Stomach (tissue), 9 donors: ENCODE measurements around the gene AMOTL2. TPM values are rescaled to one million over a fixed set of nuclear protein-coding genes. Genes with fewer than 3 reads are reported as not detected.

ENCODE experiments used
- DNase-seq, 2 donors: peaks; one replicate each; pipeline versions ENCODE4 v3.0.0 to v3.0.0-alpha.2; 2013 to 2019
- H3K27ac ChIP-seq, 5 donors: fragments of 200-600 bp in 4 of 5; sonication (generic) in 4 of 5; one replicate each; pipeline ENCODE4 v1.5.1; 2013 to 2019; ENCODE audit warnings: mild to moderate bottlenecking in 1 of 5, moderate library complexity in 1 of 5
- H3K27me3 ChIP-seq, 3 donors: fragments of 200-600 bp; sonication (generic); one replicate each; pipeline ENCODE4 v1.5.1; 2017 to 2019; ENCODE audit warnings: mixed run types in 1 of 3
- H3K36me3 ChIP-seq, 4 donors: fragments of 200-600 bp; sonication (generic); 1 replicate in 3 of 4; 2 replicates in 1 of 4; pipeline ENCODE4 v1.5.1; 2016 to 2019
- H3K4me1 ChIP-seq, 4 donors: fragments of 200-600 bp; sonication (generic); one replicate each; pipeline ENCODE4 v1.5.1; 2016 to 2019
- H3K4me3 ChIP-seq, 4 donors: fragments of 200-600 bp; sonication (generic) in 3 of 4; one replicate each; pipeline ENCODE4 v1.5.1; 2016 to 2019; ENCODE audit warnings: mild to moderate bottlenecking in 1 of 4
- H3K9me3 ChIP-seq, 4 donors: fragments of 200-600 bp; sonication (generic); one replicate each; pipeline ENCODE4 v1.5.1; 2016 to 2019
- EP300 ChIP-seq: sonication (generic); formaldehyde crosslinking; IDR thresholded peaks from one replicate; pipeline ENCODE4 v1.6.1; 2017; ENCODE audit warnings: antibody characterized with exemption
- POLR2A ChIP-seq, 4 donors: fragments of 450-650 bp; IDR thresholded peaks; one replicate each; pipeline ENCODE4 v1.6.1; 2016; ENCODE audit warnings: antibody characterized with exemption in 4 of 4, control low read depth in 2 of 4, mild to moderate bottlenecking in 1 of 4, moderate library complexity in 1 of 4
- POLR2AphosphoS5 ChIP-seq, 3 donors: sonication (generic); formaldehyde crosslinking; IDR thresholded peaks; one replicate each; pipeline ENCODE4 v1.6.1; 2016; ENCODE audit warnings: antibody characterized with exemption in 3 of 3
- WGBS, 5 donors: extraction: QIAGEN DNeasy Blood & Tissue Kit in 3 of 5; methylation state at CpG; one replicate each; pipeline versions ENCODE4 v1.1.5 to v1.1.7; 2013 to 2018; 5-methylcytosine and 5-hydroxymethylcytosine counted together
- intact Hi-C: fragments of 100-400 bp; cut with DNase I; formaldehyde crosslinking; loops from one replicate; pipeline ENCODE4 v1.15.1; 2023; ENCODE audit warnings: low total_unique reads
- polyA plus RNA-seq, 3 donors: library from polyadenylated mRNA; stranded (reverse); fragments of 200-250 nt; gene quantifications; one replicate each; pipeline ENCODE4 v1.2.3, GENCODE V29; 2013
- small RNA-seq, 4 donors: library from RNA; depleted of rRNA; stranded (forward); fragments of <200 nt; gene quantifications; one replicate each; pipeline ENCODE3, GENCODE V24; 2016
- total RNA-seq, 5 donors: library from RNA; depleted of rRNA; stranded (reverse); fragments of >200 nt; gene quantifications; one replicate each; pipeline versions ENCODE4 v1.1.0 to v1.2.3, GENCODE V29; 2014 to 2016
- TF ChIP-seq, protein P1 (sequence below), 7 experiments: fragments of 450-650 bp in 4 of 7; fragments of 200-600 bp in 3 of 7; sonication (generic) in 3 of 7; IDR thresholded peaks; one replicate each; pipeline ENCODE4 v1.5.1; 2016 to 2019; ENCODE audit warnings: antibody characterized with exemption in 7 of 7, control low read depth in 2 of 7, mild to moderate bottlenecking in 1 of 7
- donor health status: healthy with polysubstance abuse.
- donor health status: Bipolar disorder and iron deficiency.
- donor health status: healthy.

AMOTL2 gene
- total and polyA plus RNA-seq, 8 donors: 10.6 to 782 (median 37.0) TPM

- WGBS, 5 donors: 68 to 86% (median 75%) methylated on average over 7 of the region's 7 CpGs
- H3K9me3 ChIP-seq: no peaks in the 10 kb centered on the region
- H3K27me3 ChIP-seq: no peaks in the 10 kb centered on the region
- DNase-seq: no peak
- no peak overlapping the region for H3K27ac ChIP-seq
- no peaks in the 10 kb centered on the region for H3K36me3 ChIP-seq
- intact Hi-C loops: loop anchor here (5.0 kb wide), 1 partner anchor 166 kb away; no protein-coding TSS in a partner anchor
- no peak overlapping the region for H3K4me3 ChIP-seq
- H3K4me1 ChIP-seq: peaks cover 12 to 34% (median 25%) of the 10 kb centered on the region in 4 donors
- TF ChIP-seq, protein P1, sequence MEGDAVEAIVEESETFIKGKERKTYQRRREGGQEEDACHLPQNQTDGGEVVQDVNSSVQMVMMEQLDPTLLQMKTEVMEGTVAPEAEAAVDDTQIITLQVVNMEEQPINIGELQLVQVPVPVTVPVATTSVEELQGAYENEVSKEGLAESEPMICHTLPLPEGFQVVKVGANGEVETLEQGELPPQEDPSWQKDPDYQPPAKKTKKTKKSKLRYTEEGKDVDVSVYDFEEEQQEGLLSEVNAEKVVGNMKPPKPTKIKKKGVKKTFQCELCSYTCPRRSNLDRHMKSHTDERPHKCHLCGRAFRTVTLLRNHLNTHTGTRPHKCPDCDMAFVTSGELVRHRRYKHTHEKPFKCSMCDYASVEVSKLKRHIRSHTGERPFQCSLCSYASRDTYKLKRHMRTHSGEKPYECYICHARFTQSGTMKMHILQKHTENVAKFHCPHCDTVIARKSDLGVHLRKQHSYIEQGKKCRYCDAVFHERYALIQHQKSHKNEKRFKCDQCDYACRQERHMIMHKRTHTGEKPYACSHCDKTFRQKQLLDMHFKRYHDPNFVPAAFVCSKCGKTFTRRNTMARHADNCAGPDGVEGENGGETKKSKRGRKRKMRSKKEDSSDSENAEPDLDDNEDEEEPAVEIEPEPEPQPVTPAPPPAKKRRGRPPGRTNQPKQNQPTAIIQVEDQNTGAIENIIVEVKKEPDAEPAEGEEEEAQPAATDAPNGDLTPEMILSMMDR (IDR thresholded peaks at IDR 0.05): no peak
- no peak for TF ChIP-seq POLR2A (IDR thresholded peaks at IDR 0.05)
- TF ChIP-seq EP300: no peak
- no peak for TF ChIP-seq POLR2AphosphoS5 (IDR thresholded peaks at IDR 0.05)
Measured at GRCh38 chr3:134306320-134306719, 67.9 kb downstream of the AMOTL2 start.

Small RNA genes lying within 50 kb of the gene (small RNA-seq; reads per million reads assigned to genes)
- gene HMGN1P9 (0 reads per million in 4 donors), gene MIR6827 (0 to 1.4 (median 0) reads per million in 4 donors)

Other genes with a start within 250 kb of the AMOTL2 start
- 100 to 1,000 TPM in 1 of 5 donors, 10 to 100 TPM in 4; 41.1 to 128 (median 45.5) TPM for gene RYK, start 123.6 kb downstream of the AMOTL2 start, total RNA-seq
- gene RYK, start 123.6 kb downstream of the AMOTL2 start, polyA plus RNA-seq: 10 to 100 TPM; 15.8 to 27.0 (median 26.7) TPM
- 10 to 100 TPM in 4 of 5 donors, 1 to 10 TPM in 1; 3.2 to 73.3 (median 29.9) TPM for gene ANAPC13, start 111.5 kb upstream of the AMOTL2 start, total RNA-seq
- 100 to 1,000 TPM in 1 of 3 donors, 10 to 100 TPM in 2; 57.6 to 130 (median 85.4) TPM for gene ANAPC13, start 111.5 kb upstream of the AMOTL2 start, polyA plus RNA-seq
- 100 to 1,000 TPM in 1 of 5 donors, 10 to 100 TPM in 3, 1 to 10 TPM in 1; 8.1 to 104 (median 47.4) TPM for gene CEP63, start 111.6 kb upstream of the AMOTL2 start, total RNA-seq
- gene CEP63, start 111.6 kb upstream of the AMOTL2 start, polyA plus RNA-seq: 10 to 100 TPM; 12.8 to 16.3 (median 14.7) TPM